T-helper 2 cell treated with Interferon-gamma antibody and Interleukin-4, amounts not matched to agents 100 ng/mL and 5 ng/mL, for 36 hours (primary cell): Measurements from ENCODE around the gene CISD3. TPM values are rescaled to one million over a fixed set of nuclear protein-coding genes. Genes with fewer than 3 reads are reported as not detected.

Experiments
- intact Hi-C: fragments of 100-400 bp; cut with micrococcal nuclease; formaldehyde crosslinking; loops from one replicate; pipeline ENCODE4 v1.15.1; 2023
- total RNA-seq: library from RNA; stranded (reverse); gene quantifications from 2 replicates; pipeline ENCODE4 v1.2.3, GENCODE V29; 2022

Gene CISD3
- total RNA-seq, 1 donor from 2014 or later = 47.0 TPM

GRCh38 chr17:38761612-38762011 lies 31.5 kb downstream of the CISD3 start:
- intact Hi-C loops = no loop called here

- intact Hi-C loops = no loop called here
These were observed 32.1 kb downstream of the CISD3 start for GRCh38 chr17:38762231-38762630.

GRCh38 chr17:38766341-38766740 lies 36.2 kb downstream of the CISD3 start:
- intact Hi-C loops = no loop called here

GRCh38 chr17:38768417-38768816 lies 38.3 kb downstream of the CISD3 start:
- intact Hi-C loops = no loop called here

GRCh38 chr17:38773258-38773657 lies 43.1 kb downstream of the CISD3 start:
- intact Hi-C loops = no loop called here

- intact Hi-C loops = no loop called here
These were observed 47.6 kb downstream of the CISD3 start for GRCh38 chr17:38777641-38778250.

GRCh38 chr17:38779965-38780752 lies 50.0 kb downstream of the CISD3 start:
- intact Hi-C loops = no loop called here

- intact Hi-C loops = no loop called here
These were observed 53.1 kb downstream of the CISD3 start for GRCh38 chr17:38783227-38783626.

Other genes starting within 250 kb of the CISD3 start
- 0.14 TPM in 1 of 2 replicates, not detected in the other for gene SRCIN1, start 124.4 kb upstream of the CISD3 start, total RNA-seq
- 7.2 and 7.3 TPM in 2 replicates for gene EPOP, start 55.4 kb upstream of the CISD3 start, total RNA-seq
- 207 and 213 TPM in 2 replicates for gene MLLT6, start 25.1 kb upstream of the CISD3 start, total RNA-seq
- gene PCGF2, start 18.0 kb downstream of the CISD3 start, total RNA-seq = 1.7 and 2.2 TPM in 2 replicates
- 277 and 284 TPM in 2 replicates for gene PSMB3, start 22.4 kb downstream of the CISD3 start, total RNA-seq
- gene PIP4K2B, start 69.2 kb downstream of the CISD3 start, total RNA-seq = 40.6 and 41.4 TPM in 2 replicates
- 29.8 and 32.8 TPM in 2 replicates for gene CWC25, start 95.0 kb downstream of the CISD3 start, total RNA-seq
- 1,220 and 1,230 TPM in 2 replicates for gene RPL23, start 123.4 kb downstream of the CISD3 start, total RNA-seq
- 166 and 169 TPM in 2 replicates for gene LASP1, start 139.7 kb downstream of the CISD3 start, total RNA-seq
- not detected in 2 replicates for gene FBXO47, start 237.1 kb downstream of the CISD3 start, total RNA-seq